K562 (cell line): Measurements from ENCODE around the gene TXNRD1. TPM values are rescaled to one million over a fixed set of nuclear protein-coding genes. Genes with fewer than 3 reads are reported as not detected.

Experiments used
- BRF1 ChIP-seq: IDR thresholded peaks from 3 replicates; pipeline ENCODE4 v1.6.1; 2011; ENCODE audit warnings: borderline replicate concordance, mild to moderate bottlenecking; ENCODE audit not compliant: insufficient read length; ENCODE audit errors: extremely low read depth
- CBX1 ChIP-seq: sonication (generic); IDR thresholded peaks from 2 replicates; pipeline ENCODE4 v1.6.1; 2016; ENCODE audit warnings: antibody characterized with exemption, low read depth, mild to moderate bottlenecking
- CHCHD3 ChIP-seq: fragments of 250-450 bp; sonication (Bioruptor Pico); IDR thresholded peaks from 2 replicates; pipeline ENCODE4 v2.1.2; 2022; ENCODE audit warnings: mild to moderate bottlenecking
- EHMT2 ChIP-seq: fragments of 450-650 bp; IDR thresholded peaks from 2 replicates; pipeline ENCODE4 v1.6.1; 2018; ENCODE audit warnings: antibody characterized with exemption
- ELF1 ChIP-seq: fragments of 200-800 bp; sonication (Bioruptor generic); IDR thresholded peaks from 2 replicates; pipeline ENCODE4 v1.6.1; 2016; ENCODE audit warnings: missing genetic modification characterization, missing compliant biosample characterization
- GABPB1 ChIP-seq: sonication (generic); formaldehyde crosslinking; IDR thresholded peaks from 2 replicates; pipeline ENCODE4 v1.8.0; 2022; ENCODE audit warnings: mild to moderate bottlenecking, missing genetic modification reagents
- JUND ChIP-seq, 2 experiments: IDR thresholded peaks; 2 replicates in 1 of 2; 3 replicates in 1 of 2; pipeline ENCODE4 v1.6.1; 2011; ENCODE audit warnings: borderline replicate concordance in 2 of 2, low read depth in 2 of 2, low read length in 2 of 2, improper control_type of control experiment in 1 of 2, missing biosample characterization in 1 of 2, missing genetic modification characterization in 1 of 2, missing genetic modification reagents in 1 of 2
- NR2C2 ChIP-seq, 2 experiments: fragments of 200-800 bp in 1 of 2; sonication (Bioruptor generic) in 1 of 2; sonication (generic) in 1 of 2; formaldehyde crosslinking in 1 of 2; IDR thresholded peaks; 2 replicates each; pipeline versions ENCODE4 v1.6.1 to v1.8.0; 2016 to 2022; ENCODE audit warnings: mild to moderate bottlenecking in 1 of 2, missing compliant biosample characterization in 1 of 2, missing genetic modification characterization in 1 of 2, missing genetic modification reagents in 1 of 2
- RCOR1 ChIP-seq, 2 experiments: IDR thresholded peaks; 2 replicates each; pipeline ENCODE4 v1.6.1; 2012; ENCODE audit warnings: low read depth in 2 of 2, low read length in 2 of 2, borderline replicate concordance in 1 of 2, improper control_type of control experiment in 1 of 2
- SMARCE1 ChIP-seq: fragments of 450-650 bp; IDR thresholded peaks from 2 replicates; pipeline ENCODE4 v1.7.1; 2016; ENCODE audit warnings: mild to moderate bottlenecking
- SOX6 ChIP-seq: fragments of 450-650 bp; IDR thresholded peaks from 2 replicates; pipeline ENCODE4 v1.6.1; 2014; ENCODE audit warnings: mild to moderate bottlenecking
- SRF ChIP-seq, 2 experiments: fragments of 250-450, 450-650 bp in 1 of 2; sonication (Bioruptor Pico) in 1 of 2; sonication (generic) in 1 of 2; formaldehyde crosslinking; IDR thresholded peaks; 2 replicates each; pipeline versions ENCODE4 v1.5.0 to v1.5.1; 2020 to 2022; ENCODE audit warnings: mild to moderate bottlenecking in 1 of 2, missing genetic modification reagents in 1 of 2
- TBP ChIP-seq: optimal IDR thresholded peaks from 2 replicates; pipeline ENCODE3; 2011; ENCODE audit warnings: low read depth, low read length, improper control_type of control experiment
- TEAD4 ChIP-seq, 2 experiments: sonication (generic) in 1 of 2; formaldehyde crosslinking in 1 of 2; IDR thresholded peaks; 2 replicates each; pipeline versions ENCODE4 v1.6.1 to v1.8.0; 2012 to 2022; ENCODE audit warnings: borderline replicate concordance in 1 of 2, inconsistent platforms in 1 of 2, low read length in 1 of 2, mild to moderate bottlenecking in 1 of 2, missing genetic modification reagents in 1 of 2
- THAP7 ChIP-seq: fragments of 250-450 bp; sonication (Bioruptor Pico); IDR thresholded peaks from 2 replicates; pipeline ENCODE4 v1.5.0; 2021
- ZBTB17 ChIP-seq: fragments of 450-650 bp; formaldehyde crosslinking; IDR thresholded peaks from 2 replicates; pipeline ENCODE4 v1.4.0; 2020; ENCODE audit warnings: mild to moderate bottlenecking
- ZNF174 ChIP-seq: fragments of 250-450 bp; sonication (Bioruptor Pico); IDR thresholded peaks from 2 replicates; pipeline ENCODE4 v1.4.0; 2020; ENCODE audit warnings: mild to moderate bottlenecking
- ZNF280A ChIP-seq: fragments of 450-650 bp; IDR thresholded peaks from 2 replicates; pipeline ENCODE4 v1.6.1; 2018; ENCODE audit warnings: mild to moderate bottlenecking, low read depth; ENCODE audit not compliant: partially characterized antibody
- polyA plus RNA-seq, 8 experiments: library from polyadenylated mRNA; depleted of rRNA in 4 of 8; stranded (reverse) in 5 of 8; unstranded in 3 of 8; fragments of >200 nt; fragmentation: Nextera tagmentation in 2 of 8; fragmentation: Illumina TruSeq in 1 of 8; extraction: Ambion mirVana in 2 of 8; extraction: Trizol in 1 of 8; gene quantifications; 2 replicates each; pipeline versions ENCODE4 v1.2.1 to v1.2.3, GENCODE V29; 2011 to 2014; ENCODE audit warnings: inconsistent platforms in 1 of 8, missing spikeins in 1 of 8
- total RNA-seq, 7 experiments: library from RNA; depleted of rRNA in 6 of 7; stranded (reverse); fragments of >200 nt in 6 of 7; fragmentation: Illumina TruSeq in 2 of 7; extraction: Trizol in 2 of 7; gene quantifications; 2 replicates each; pipeline versions ENCODE4 v1.2.1 to v1.2.3, GENCODE V29; 2011 to 2021; ENCODE audit warnings: low replicate concordance in 1 of 7
- TF ChIP-seq, protein P1 (sequence below): fragments of 450-650 bp; conservative IDR thresholded peaks from 2 replicates; pipeline ENCODE4 v1.6.1; 2016; ENCODE audit warnings: missing genetic modification characterization, low read depth, mild to moderate bottlenecking, missing compliant biosample characterization, moderate library complexity
- TF ChIP-seq, protein P2 (sequence below), 3 experiments: IDR thresholded peaks in 2 of 3; conservative IDR thresholded peaks in 1 of 3; 2 replicates each; pipeline ENCODE4 v1.5.1; 2011 to 2012; ENCODE audit warnings: low read length in 3 of 3, mild to moderate bottlenecking in 3 of 3, control low read depth in 2 of 3, improper control_type of control experiment in 1 of 3, inconsistent platforms in 1 of 3, low read depth in 1 of 3, mixed read lengths in 1 of 3, moderate library complexity in 1 of 3; ENCODE audit not compliant: insufficient read depth in 2 of 3

The TXNRD1 gene
- total and polyA plus RNA-seq, 9 of the 15 experiments (the other 6 are each of a cell fraction or from before 2014, with no cell fraction given) = 107 to 189 (median 146) TPM

DNA sequence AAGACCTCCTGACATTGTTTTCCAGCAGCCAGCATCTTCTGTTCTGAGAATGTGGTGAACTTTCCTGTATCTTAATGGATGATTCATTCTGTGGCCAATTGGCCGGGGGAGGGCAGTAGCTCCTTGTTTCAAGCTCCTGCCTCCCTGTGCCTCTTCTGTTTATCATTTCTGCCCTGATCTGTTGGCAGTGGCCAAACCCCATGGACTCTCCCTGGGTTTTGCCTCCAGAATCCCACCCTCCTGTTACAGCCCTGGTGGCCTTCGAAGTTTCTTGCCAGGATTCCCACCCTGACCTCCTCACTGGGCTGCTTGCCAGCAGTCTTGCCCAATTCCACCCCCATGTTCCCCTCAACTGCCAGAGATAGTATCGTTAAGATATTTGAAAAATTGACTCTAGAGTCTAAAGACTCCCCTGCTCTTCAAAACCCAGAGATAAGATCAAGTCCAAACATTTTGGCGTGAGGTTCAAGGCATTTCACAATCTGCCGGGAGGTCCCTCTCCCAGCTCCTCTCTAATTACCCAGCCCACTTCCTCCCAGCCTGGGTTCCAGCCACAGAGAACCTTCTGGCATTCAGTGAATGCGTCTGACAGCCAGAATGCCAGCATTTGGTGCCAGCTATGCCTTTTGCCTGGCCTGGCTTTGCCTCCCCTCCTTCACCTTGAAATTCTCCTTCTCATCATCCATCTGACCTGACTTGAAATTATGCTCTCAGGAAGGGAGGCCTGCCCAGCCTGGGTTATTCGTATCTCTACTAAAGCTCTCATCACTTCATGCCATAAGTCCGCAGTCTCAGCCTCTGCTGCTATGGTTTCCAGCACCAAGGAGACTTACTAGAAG lies 37.7 kb upstream of the TXNRD1 start (continued):
- TF ChIP-seq RCOR1 (IDR thresholded peaks at IDR 0.05; ENCODE audit: borderline replicate concordance in 1 of 2, low read depth in 2 of 2, low read length in 2 of 2) (peak in 1 of 2 experiments; percentile 65; a peak in 1 of 4 replicates), TBP (no peak), ZNF280A (no peak), SMARCE1 (peak; percentile 76; the same call in 1 of the 2 replicates), ZNF174 (CRISPR knock-in tag) (no peak), CHCHD3 (CRISPR knock-in tag) (no peak), EHMT2 (0 out of 2 replicates have a peak, but pooled peaks have one; percentile 28), SOX6 (peak; percentile 58; the same call in 1 of the 2 replicates), ZBTB17 (CRISPR knock-in tag) (no peak), SRF (CRISPR knock-in tag; IDR thresholded peaks at IDR 0.05) (peak in 1 of 2 experiments; percentile 83; a peak in 1 of 4 replicates), GABPB1 (no peak), BRF1 (no peak), NR2C2 (CRISPR knock-in tag; IDR thresholded peaks at IDR 0.05) (no peak), NR2C2 (tag; IDR thresholded peaks at IDR 0.05) (peak; percentile 22; the same call in 1 of the 2 replicates), CBX1 (0 out of 2 replicates have a peak, but pooled peaks have one; percentile 33), JUND (IDR thresholded peaks at IDR 0.05; ENCODE audit: borderline replicate concordance, low read depth, low read length) (peak; percentile 92), JUND (tag; IDR thresholded peaks at IDR 0.05; ENCODE audit: borderline replicate concordance, low read depth, low read length) (peak; percentile 83; the same call in 1 of the 3 replicates), THAP7 (CRISPR knock-in tag) (no peak), ELF1 (tag) (no peak), TEAD4 (IDR thresholded peaks at IDR 0.05; ENCODE audit: low read length) (peak; percentile 54; the same call in 1 of the 2 replicates), TEAD4 (CRISPR knock-in tag; IDR thresholded peaks at IDR 0.05; ENCODE audit: borderline replicate concordance) (no peak)
- TF ChIP-seq, protein P1, sequence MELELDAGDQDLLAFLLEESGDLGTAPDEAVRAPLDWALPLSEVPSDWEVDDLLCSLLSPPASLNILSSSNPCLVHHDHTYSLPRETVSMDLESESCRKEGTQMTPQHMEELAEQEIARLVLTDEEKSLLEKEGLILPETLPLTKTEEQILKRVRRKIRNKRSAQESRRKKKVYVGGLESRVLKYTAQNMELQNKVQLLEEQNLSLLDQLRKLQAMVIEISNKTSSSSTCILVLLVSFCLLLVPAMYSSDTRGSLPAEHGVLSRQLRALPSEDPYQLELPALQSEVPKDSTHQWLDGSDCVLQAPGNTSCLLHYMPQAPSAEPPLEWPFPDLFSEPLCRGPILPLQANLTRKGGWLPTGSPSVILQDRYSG (tag) = no peak
- TF ChIP-seq, protein P2, sequence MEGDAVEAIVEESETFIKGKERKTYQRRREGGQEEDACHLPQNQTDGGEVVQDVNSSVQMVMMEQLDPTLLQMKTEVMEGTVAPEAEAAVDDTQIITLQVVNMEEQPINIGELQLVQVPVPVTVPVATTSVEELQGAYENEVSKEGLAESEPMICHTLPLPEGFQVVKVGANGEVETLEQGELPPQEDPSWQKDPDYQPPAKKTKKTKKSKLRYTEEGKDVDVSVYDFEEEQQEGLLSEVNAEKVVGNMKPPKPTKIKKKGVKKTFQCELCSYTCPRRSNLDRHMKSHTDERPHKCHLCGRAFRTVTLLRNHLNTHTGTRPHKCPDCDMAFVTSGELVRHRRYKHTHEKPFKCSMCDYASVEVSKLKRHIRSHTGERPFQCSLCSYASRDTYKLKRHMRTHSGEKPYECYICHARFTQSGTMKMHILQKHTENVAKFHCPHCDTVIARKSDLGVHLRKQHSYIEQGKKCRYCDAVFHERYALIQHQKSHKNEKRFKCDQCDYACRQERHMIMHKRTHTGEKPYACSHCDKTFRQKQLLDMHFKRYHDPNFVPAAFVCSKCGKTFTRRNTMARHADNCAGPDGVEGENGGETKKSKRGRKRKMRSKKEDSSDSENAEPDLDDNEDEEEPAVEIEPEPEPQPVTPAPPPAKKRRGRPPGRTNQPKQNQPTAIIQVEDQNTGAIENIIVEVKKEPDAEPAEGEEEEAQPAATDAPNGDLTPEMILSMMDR (IDR thresholded peaks at IDR 0.05 in 2 of 3, conservative IDR thresholded peaks at IDR 0.05 in 1 of 3; ENCODE audit: insufficient read depth in 2 of 3, low read depth in 1 of 3, low read length in 3 of 3) = peak; percentile 50 to 67 (median 59); a peak in 5 of 6 replicates
